G401 (cell line): ENCODE data around the gene ANXA3. TPM values are rescaled to one million over a fixed set of nuclear protein-coding genes. Genes with fewer than 3 reads are reported as not detected.

Experiments used
- DNase-seq: peaks from one replicate; pipeline ENCODE4 v3.0.0-alpha.2; 2015; ENCODE audit warnings: low spot score
- in situ Hi-C: cut with HindIII; loops from 2 replicates; pipeline ENCODE4 v1.10.0; 2016; ENCODE audit warnings: low sequenced_read_pairs, mixed read lengths
- total RNA-seq: library from RNA; depleted of rRNA; stranded (reverse); fragments of >200 nt; shearing (Covaris generic); gene quantifications from 2 replicates; pipeline ENCODE4 v1.2.3, GENCODE V29; 2014; rRNA removed

ANXA3 gene
- total RNA-seq, 1 experiment from 2014 or later: not detected

DNA sequence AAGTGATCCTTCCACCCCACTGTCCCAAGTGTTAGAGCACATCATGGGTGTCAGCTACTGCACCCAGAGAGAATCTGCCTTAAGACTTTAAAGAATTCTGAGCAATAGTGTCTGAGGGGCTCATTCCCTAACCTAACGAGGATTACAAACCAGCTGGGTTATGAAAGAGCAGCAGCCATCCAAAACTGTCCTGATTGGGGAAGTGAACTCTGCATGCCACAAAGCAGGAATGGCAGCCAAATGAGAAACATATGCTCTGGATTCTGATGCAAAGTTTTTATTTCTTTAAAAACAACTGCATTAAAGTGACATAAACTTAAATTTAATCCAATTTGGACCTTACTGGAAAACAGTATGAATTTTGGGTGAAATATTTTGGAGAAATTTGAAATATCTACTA is 103.2 kb downstream of the ANXA3 start:
- in situ Hi-C loops: no loop called here
- DNase-seq: no peak

GRCh38 chr4:78656968-78657445 is 105.4 kb downstream of the ANXA3 start:
- no peak for DNase-seq
- in situ Hi-C loops: no loop called here

- in situ Hi-C loops: no loop called here
- no peak for DNase-seq
These were observed 107.7 kb downstream of the ANXA3 start for GRCh38 chr4:78659264-78659663.

DNA sequence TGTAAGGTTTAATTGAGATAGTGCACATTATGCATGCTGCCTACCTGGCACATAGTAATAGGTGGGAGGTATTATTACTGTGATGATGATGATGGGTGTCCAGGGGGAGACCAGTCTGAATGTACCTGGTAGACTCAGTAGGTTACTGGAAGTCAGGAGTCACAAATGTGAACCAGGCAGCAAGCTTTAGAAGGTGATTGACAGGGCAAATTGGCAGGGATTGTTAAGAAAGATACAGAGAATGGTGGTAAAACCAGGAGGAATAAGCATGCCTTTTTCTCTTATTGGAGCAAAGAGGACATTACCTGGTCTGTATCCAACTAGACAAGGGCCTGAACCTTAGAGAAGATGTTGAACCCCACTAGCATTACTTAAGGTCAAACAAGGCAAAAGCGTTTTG is 108.1 kb downstream of the ANXA3 start:
- in situ Hi-C loops: no loop called here

More for the DNA sequence above, 108.1 kb downstream of the ANXA3 start:
- DNase-seq: no peak

Other genes with a start within 250 kb of the ANXA3 start
- 9.4 and 10.4 TPM in 2 replicates for gene BMP2K, start 224.6 kb downstream of the ANXA3 start, total RNA-seq